HG03135 (cell line): Measurements from ENCODE around the gene RAP2A.

Experiments used
- ATAC-seq: cut with Tn5 transposase; IDR thresholded peaks from one replicate; pipeline ENCODE4 v1.9.1; 2021; ENCODE audit warnings: mild to moderate bottlenecking, moderate library complexity; ENCODE audit not compliant: unreplicated experiment

The RAP2A gene

GRCh38 chr13:97492684-97493371 is 58.9 kb downstream of the RAP2A start:
- no peak for ATAC-seq

DNA sequence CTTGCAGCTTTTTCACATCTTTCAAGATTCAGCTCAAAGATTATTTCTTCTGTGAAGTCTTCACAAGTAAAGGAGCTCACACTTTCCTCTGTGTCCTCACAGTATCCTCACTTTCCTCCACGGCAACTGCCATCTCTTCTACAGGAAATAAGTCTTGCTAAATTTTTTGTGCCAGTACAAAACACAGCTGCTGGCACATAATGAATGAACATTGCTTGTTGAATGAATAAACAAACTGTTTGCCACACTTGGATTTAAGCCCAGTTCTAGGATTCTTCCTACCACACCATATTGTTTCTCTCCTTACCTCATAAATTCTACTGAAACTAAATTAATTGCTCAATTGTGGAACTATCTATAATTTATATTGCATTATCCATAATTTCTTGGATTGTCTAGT is 59.5 kb downstream of the RAP2A start:
- ATAC-seq, result no peak

- no peak for ATAC-seq
Observed at GRCh38 chr13:97495678-97496077, 61.7 kb downstream of the RAP2A start.

GRCh38 chr13:97496511-97496910 is 62.5 kb downstream of the RAP2A start:
- no peak for ATAC-seq

- no peak for ATAC-seq
Observed at GRCh38 chr13:97497400-97497799, 63.4 kb downstream of the RAP2A start.

DNA sequence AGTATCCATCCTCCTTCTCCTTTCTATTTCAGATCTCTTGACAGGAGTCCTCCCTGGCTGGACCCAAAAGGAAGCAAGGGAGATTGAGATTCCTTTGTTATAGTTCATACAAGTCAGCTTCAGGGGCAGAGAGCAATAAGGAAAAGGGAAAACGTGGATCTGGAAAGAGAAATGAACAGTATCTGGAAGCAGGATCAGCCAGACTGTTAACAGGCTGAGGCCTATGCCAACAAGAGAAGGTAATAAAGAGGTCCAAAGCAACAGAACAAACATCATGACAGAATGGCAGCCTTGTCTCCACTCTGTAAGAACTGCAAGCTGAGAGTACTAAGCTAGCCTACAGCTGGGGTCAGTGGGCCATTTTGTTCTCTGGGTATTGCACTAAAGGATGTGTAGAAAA is 64.5 kb downstream of the RAP2A start:
- no peak for ATAC-seq

GRCh38 chr13:97499181-97499580 is 65.2 kb downstream of the RAP2A start:
- ATAC-seq, result no peak

DNA sequence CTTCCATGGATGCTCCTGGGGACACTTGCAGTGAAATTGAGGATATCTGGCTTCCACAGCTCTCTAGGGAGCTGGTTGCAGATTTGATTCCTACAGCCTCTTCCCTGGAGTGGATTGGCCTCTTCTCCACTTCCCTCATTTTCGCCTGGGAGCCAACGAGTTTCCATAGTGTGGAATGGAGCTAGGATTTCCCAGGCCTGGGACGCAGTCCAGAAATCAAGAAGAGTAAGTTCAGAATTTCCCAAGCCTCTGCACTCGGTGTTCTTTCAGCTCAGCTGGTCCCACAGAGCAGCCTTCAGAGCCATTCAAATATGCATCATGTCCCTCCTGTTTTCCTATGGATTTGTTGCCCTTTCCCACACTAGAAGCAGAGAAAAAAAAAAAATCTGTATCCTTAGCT is 68.2 kb downstream of the RAP2A start:
- ATAC-seq, result no peak

DNA sequence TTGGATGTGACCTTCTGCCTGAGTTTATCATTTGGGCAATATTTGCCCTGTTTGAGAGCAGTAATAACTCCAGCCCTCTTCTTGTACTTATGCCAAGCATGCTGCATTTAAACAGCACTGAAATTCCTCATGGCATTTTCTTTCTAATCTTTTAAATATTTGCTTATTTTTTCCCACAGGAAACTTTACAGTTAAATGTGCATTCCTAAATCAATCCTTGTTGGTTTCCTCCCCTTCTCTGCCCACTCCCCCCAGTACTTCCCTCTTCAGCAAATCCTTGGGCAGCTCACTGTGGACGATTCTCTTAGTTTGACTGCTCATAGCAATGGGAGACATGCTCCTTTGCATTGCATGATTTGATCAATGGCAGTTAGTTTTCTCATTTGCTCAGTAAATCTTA is 68.7 kb downstream of the RAP2A start:
- no peak for ATAC-seq

- ATAC-seq, result no peak
Observed at GRCh38 chr13:97505017-97505416, 71.0 kb downstream of the RAP2A start.

GRCh38 chr13:97506511-97506910 is 72.5 kb downstream of the RAP2A start:
- ATAC-seq, result no peak

DNA sequence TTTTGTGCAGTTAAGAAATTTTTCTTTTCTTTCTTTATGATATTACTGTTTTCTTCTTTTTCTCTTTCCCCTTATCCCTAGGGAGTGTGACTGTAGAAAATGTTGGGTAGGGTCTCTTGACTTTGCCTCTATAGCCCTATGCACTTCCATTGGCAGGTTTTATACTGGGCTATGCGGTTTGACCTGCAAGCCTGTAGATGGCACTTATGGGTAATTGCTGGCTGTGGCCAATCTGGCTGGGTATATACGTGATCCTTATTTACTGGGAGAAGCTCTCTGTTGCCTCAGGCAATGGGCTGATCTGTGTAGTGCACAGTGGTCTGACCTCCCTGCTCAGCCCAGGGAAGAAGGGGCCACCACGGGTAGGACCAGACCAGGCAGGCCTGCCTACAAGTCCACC is 78.8 kb downstream of the RAP2A start:
- ATAC-seq, result no peak

DNA sequence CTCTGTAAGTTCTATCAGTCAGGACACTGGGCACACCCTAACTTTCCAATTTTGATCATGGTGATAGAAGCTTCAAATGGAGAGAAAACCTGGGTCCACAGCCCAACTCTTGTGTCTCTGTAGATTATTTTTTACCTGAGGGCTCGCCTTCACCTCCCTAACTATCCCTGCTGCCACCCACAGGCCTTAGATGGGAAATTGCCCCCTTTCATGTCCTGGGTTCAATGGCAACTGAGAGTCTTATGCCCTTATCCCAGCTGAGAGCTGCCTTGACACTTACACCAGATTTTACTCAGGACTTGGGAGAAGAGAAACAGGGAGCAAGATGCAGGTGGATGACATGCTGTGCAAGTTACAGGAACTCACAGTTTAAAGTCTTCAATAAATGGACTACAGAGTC is 81.7 kb downstream of the RAP2A start:
- no peak for ATAC-seq

GRCh38 chr13:97517967-97518366 is 84.0 kb downstream of the RAP2A start:
- ATAC-seq, result no peak
